HG02678 (cell line): ENCODE data around the gene MUSTN1.

ENCODE experiments used
- ATAC-seq: cut with Tn5 transposase; IDR thresholded peaks from one replicate; pipeline ENCODE4 v1.9.1; 2021; ENCODE audit warnings: mild to moderate bottlenecking, moderate library complexity; ENCODE audit not compliant: unreplicated experiment

MUSTN1 gene

DNA sequence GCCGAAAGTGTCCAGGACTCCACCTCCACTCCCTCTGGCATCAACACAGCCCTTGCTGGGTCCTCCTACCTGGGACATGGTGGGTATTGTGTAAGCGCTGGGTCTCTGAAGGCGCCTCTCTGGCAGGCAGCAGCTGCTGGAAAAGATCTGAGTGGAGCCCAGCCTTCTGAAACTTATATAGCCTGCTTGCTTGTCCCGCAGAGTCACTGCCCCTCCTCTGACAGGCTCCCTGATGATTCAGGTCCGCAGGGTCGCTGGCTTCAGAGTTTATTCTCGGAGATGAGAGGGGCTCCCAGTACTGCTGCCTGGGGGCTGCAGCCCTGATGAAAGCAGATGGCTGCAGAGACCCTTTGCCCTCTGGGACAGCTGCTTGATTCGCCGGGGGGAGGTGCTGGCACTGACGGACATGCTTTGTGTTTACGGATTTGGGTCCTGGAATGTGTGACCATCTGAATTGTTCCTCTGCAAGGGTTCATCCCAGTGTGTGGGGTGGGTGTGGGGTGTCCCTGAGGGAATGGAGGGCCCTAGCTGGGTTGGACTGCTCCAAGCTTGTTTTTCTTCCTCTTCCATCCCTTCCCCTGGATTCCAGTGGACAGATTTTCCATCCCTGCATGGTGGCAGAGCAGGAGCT lies at the start of gene MUSTN1:
Gene MUSTN1, minus strand, starts transcription at position 149 of the 631 bp plus-strand sequence. Its CDS starts 71 bp downstream, at position 78.
- no peak for ATAC-seq

DNA sequence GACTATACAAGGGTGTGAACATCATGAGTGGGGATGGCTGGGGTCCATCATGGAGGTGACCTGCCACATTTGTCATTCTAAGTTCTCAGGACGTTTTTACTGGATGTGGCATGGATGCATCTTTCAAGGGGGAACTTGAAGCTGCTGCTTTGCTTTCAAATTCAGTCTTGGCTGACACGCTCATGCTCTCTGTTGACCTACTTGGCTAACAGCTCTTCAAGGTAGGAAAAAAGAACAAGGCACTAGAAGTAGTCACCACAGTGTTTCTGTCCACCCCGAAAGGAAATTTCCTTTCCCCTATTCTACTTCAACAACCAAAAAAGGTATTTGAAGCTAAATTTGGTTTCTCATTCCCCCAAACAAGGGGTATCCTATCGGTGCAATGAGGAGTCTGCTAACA lies 47.6 kb upstream of the MUSTN1 start:
- ATAC-seq = no peak

DNA sequence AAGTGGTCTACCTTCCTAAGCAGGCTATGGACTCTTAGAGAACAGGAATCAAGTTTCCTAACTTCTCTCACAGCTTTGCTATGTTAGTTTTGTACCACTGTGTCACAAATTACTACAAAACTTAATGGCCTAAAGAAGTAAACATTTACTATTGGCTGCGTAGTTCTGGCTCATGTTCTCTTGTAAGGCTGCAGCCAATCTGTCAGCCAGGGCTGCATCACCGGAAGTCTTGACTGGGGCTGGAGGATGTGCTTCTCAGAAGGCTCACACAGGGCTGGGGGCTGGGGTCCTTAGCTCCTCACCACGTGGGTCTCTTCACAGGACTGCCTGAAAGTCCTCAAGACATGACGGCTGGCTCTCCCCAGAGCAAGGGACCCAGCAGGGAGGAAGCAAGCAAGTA lies 47.1 kb upstream of the MUSTN1 start:
- no peak for ATAC-seq

GRCh38 chr3:52880474-52880873 lies 45.7 kb upstream of the MUSTN1 start:
- ATAC-seq = peak; percentile 74

GRCh38 chr3:52880047-52880446 lies 45.2 kb upstream of the MUSTN1 start:
- peak; percentile 8 for ATAC-seq

DNA sequence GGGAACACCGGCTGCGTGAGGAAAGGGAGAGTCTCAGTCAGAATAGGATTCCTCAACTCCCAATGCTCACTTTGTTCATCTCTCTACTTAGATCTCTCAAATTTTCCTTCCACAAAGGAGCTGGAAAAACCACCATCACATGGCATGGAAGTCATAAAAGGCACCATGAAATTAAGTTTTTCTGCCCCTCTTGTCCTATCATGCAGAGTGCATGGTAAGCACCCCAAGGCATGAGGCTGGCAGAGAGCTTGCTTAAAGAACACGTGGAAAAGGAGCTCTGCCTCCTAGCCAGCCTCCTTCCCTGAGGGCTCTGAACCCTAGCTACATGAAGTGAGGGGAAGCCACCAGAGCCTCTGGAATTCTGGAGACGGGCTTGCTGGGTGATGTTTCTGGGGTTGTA lies 44.8 kb upstream of the MUSTN1 start:
- ATAC-seq = no peak

- no peak for ATAC-seq
These were observed 44.3 kb upstream of the MUSTN1 start for GRCh38 chr3:52879090-52879489.

GRCh38 chr3:52877085-52877484 lies 42.3 kb upstream of the MUSTN1 start:
- ATAC-seq = no peak

- no peak for ATAC-seq
These were observed 40.2 kb upstream of the MUSTN1 start for GRCh38 chr3:52874864-52875587.

GRCh38 chr3:52874160-52874701 lies 39.4 kb upstream of the MUSTN1 start:
- ATAC-seq = peak; percentile 44

DNA sequence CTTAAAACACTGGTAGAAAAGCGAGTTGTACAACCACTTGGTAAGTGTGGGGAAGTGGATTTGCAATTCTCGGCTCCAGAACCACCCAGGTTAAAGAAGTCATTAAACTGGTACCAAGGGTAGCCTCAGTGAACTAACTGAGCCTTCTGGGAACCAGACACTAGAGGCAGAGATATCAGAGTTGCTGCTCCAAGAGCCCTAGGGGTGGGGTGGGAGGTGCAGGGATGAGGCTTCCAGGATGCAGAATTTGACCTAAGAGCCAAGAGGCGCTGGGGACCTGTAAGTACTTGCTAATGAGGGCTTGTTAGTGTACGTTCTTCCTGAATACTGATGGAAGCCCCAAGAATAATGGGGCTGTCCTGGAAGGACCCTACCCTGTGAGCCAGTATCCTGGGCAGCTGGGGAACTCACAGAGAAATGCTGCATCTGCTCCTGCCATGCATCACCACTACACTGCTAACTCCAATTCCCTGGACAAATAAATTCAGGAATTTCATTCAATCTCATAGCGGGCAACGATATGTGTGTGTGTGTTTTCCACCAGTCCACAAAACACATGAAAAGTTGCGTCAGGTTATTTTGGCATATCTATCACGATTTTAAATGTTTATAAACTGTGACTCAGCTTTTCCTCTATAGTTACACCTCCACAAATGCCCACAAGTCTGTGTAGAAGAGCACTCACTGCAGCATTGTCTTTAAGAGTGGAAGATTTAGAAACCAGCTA lies 38.8 kb upstream of the MUSTN1 start:
- ATAC-seq = no peak

- no peak for ATAC-seq
These were observed 37.4 kb upstream of the MUSTN1 start for GRCh38 chr3:52872245-52872644.

DNA sequence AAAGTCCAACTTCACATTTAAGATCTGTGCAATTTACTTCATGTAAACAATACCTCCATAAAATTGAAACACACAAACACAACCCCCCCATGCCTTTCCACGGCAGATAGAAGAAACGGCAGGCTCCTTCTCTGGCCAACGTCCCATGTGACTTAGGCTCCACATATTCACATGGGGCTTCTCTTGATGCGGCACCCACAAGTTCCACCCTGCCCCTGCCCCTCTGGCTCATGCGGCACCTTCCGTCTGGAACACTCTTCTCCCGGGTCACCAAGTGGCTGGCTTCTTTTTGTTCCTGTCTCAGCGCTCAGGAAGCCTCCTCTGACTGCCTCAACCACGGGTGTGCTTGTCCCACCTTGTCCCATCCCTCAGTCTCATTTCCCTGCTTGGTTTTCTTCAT lies 36.9 kb upstream of the MUSTN1 start:
- ATAC-seq = no peak

DNA sequence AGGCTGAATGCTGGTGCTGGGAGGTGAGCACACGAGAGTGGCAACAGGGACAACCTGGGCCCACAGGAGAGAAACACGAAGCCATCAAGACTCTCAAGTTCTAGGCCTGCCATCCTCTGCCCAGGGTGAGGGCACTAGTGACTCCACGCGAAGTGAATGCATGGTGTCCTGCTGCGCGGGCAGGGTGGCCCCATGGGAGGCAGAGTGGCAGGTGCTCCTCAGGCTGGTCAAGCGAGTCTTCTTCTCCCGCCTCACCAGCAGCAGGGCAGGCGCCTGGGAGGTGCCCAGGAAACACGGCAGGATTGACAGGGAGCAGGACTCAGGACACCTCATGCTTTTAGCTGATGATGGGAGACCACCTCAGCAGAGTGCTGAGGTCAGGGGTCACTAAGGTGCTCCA lies 35.7 kb upstream of the MUSTN1 start:
- ATAC-seq = no peak

DNA sequence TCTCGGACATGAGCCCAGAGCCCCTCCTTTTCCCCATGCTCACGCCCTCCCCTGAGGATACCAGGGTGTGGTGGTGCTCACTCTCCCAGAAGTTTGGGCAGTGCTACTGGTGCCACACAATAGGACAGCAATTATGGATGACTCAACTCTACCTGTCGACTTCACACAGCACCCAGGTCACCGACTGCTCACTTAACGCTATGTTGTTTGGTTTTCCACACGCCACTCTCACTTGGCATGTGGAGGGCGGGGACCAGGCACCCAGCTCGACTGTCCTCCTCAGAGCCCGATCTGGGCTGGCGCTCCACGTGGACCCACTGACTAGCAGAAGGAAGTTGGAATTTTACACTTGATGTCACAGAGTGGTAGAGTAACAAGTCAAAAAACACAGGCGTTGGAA lies 31.6 kb upstream of the MUSTN1 start:
- ATAC-seq = no peak

- no peak for ATAC-seq
These were observed 31.2 kb upstream of the MUSTN1 start for GRCh38 chr3:52865994-52866393.

- no peak for ATAC-seq
These were observed 25.6 kb upstream of the MUSTN1 start for GRCh38 chr3:52860424-52860768.

GRCh38 chr3:52859686-52860423 lies 25.0 kb upstream of the MUSTN1 start:
- ATAC-seq = no peak

GRCh38 chr3:52857864-52858263 lies 23.0 kb upstream of the MUSTN1 start:
- ATAC-seq = no peak

GRCh38 chr3:52857133-52857532 lies 22.3 kb upstream of the MUSTN1 start:
- ATAC-seq = no peak

DNA sequence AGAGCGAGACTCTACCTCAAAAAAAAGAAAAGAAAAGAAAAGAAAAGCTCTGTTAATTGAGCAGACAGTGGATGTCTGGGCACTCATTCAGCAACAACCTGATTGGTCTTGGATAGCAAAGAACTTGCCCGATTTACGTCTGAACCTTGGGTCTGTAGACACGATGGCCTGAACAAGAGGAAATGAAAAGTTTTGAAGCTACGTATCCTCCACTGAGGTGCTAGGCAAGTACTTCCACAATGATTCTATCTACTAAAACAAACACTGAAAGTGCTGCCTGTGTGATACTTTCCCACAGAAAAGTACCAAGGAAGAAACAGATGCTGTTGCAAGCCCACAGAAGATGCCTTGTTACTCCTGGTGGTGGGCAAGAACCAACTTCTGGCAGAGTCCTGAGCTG lies 21.8 kb upstream of the MUSTN1 start:
- no peak for ATAC-seq
